ENCODE data around the gene STK10. TPM values are rescaled to one million over a fixed set of nuclear protein-coding genes. Genes with fewer than 3 reads are reported as not detected.

STK10 gene
- polyA plus RNA-seq, 3 donors = 13.3 to 15.9 (median 15.6) TPM

GRCh38 chr5:172063463-172064235, 124.4 kb downstream of the STK10 start:
- DNase-seq (ENCODE audit: low read depth in 3 of 3, low spot score in 2 of 3) = no peak

DNA sequence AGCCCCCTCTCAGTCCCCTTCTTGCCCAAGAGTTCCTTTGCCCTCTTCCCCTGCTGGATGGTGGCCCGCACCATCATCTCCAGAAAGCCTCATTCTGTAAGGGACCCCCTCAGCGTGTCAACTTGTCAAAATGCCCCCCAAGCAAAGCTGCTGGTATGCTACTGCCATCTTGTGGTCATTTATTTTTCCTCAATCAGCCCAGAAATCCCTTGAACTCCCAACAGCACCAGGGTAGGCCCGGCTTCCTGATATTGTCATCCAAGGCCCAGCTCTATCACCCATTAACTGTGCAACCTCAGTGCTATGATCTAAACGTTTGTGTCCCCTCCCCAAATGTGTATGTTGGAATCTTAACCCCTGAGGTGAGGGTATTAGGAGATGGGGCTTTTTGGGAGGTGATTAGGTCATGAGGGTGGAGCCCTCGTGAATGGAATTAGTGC, 128.3 kb downstream of the STK10 start:
- DNase-seq (ENCODE audit: low read depth in 3 of 3, low spot score in 2 of 3) = no peak

DNA sequence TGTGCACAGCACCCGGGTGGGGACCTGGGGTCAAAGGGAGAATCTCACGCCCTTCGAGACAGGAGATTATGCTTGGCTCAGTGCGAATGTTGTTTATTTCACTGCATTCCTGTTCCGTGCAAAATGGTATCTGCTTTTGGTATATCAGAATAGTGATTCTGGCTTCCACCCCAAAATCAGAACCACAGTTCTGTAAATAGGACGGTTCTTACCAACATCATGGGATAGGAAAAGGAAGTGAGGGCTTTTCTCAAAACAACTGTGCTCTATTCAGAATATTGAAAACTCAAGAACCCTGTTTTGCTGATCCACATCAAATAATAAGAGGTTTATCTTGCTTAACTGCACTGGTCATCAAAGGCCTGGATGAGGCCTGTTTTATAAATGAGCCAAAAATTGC, 129.9 kb downstream of the STK10 start:
- no peak for DNase-seq (ENCODE audit: low read depth in 3 of 3, low spot score in 2 of 3)

- DNase-seq (ENCODE audit: low read depth in 3 of 3, low spot score in 2 of 3) = no peak
Observed at GRCh38 chr5:172055996-172056395, 132.0 kb downstream of the STK10 start.

DNA sequence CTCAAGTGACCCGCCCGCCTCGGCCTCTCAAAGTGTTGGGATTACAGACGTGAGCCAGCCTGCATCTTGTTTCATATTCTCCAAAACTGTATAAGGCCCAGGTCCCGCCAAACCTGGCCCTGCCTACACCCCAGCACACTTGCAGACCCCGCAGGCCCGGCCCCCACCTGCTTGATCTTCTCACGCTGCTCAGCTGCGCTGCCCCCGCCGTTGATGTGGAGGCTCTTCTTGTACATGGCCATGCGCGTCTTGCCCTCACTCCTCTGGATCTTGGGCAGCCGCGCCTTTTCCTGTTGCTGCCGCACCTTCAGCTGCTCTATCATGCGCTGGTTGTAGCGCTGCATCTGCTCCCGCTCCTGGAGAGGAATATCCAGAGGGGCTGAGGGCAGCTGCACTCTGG, 132.6 kb downstream of the STK10 start:
- DNase-seq (ENCODE audit: low read depth in 3 of 3, low spot score in 2 of 3) = no peak

GRCh38 chr5:172054611-172055153, 133.3 kb downstream of the STK10 start:
- DNase-seq (ENCODE audit: low read depth in 3 of 3, low spot score in 2 of 3) = no peak

DNA sequence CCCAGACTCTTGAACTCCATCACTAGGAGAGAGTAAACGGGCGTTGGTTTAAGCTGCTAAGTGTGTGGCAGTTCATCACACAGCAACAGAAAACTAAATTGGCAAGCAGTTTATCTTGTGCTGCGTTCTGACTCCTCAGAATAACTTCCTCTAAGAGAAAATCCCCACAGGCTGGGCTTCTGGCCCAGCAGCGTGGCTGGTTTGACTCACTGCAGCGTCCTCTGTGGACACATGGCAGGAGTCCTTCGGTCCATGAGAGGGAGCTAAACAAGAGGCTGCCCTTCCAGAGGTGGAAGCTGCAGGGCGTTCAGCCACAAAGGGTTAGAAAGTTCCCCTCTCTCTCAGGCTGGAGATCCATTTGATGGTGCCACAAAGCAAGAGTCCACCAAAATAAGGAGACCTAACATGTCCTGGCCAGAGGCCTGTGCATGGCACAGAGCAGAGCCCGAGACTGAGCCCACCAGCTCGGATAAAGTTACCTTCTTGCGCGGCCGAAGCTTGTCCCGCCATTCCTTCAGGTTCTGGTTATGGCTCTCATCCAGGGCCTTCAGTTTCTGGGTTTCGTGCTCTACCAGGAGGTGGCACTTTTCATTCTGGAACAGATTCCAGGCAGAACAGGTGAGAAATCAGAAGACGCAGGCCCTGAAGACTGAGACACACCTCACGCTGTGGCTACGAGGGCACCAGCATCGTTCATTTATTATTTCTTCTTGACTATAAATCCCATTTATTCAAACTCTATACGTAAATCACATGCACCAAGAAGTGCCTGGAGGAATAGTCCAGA, 135.4 kb downstream of the STK10 start:
- no peak for DNase-seq (ENCODE audit: low read depth in 3 of 3, low spot score in 2 of 3)

GRCh38 chr5:172051643-172052339, 136.2 kb downstream of the STK10 start:
- no peak for DNase-seq (ENCODE audit: low read depth in 3 of 3, low spot score in 2 of 3)

DNA sequence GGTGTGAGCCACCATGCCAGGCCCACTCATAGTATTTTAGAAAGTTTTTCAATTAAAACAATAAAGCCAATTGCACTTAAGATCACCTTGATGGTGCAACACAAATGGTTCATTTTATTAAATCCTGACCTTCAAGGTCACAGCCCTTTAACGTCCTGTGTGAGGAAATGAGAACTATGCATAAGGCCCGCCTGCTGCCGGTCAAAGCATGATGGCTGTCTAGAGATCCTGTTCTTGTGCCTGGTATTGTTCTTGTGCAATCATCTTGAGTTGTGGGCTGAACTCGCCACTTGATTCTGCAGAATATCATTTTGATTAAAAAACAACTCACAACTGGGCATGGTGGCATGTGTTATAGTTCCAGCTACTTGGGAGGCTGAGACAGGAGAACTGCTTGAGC, 137.9 kb downstream of the STK10 start:
- no peak for DNase-seq (ENCODE audit: low read depth in 3 of 3, low spot score in 2 of 3)

DNA sequence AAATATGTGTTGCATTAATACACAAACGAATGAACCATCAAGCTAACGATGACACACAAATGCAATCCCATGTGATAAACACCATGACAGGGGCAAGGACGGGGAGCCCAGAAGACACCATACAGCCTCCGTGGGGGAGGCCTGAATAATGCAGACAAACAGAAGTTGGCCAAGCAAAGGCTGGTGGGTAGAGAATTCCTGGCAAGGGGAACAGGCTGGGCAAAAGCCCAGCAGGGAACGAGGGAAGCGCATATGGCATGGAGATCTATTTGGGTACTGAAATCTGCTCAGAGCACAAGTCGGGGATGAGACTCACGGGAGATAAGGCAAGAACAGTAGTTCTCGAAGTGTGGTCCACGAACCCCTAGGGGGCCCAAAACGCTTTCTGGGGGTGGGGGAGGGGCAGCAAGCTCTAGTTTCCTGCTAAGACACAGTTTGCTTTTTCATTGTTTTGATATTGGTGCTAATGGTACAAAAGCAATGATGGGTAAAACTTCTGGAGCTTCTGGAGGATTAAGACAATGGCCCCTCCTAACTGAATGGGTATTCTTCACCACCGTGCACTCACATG, 138.7 kb downstream of the STK10 start:
- no peak for DNase-seq (ENCODE audit: low read depth in 3 of 3, low spot score in 2 of 3)

- DNase-seq (ENCODE audit: low read depth in 3 of 3, low spot score in 2 of 3) = no peak
Observed at GRCh38 chr5:172048539-172049101, 139.4 kb downstream of the STK10 start.

- no peak for DNase-seq (ENCODE audit: low read depth in 3 of 3, low spot score in 2 of 3)
Observed at GRCh38 chr5:172048170-172048422, 139.9 kb downstream of the STK10 start.

DNA sequence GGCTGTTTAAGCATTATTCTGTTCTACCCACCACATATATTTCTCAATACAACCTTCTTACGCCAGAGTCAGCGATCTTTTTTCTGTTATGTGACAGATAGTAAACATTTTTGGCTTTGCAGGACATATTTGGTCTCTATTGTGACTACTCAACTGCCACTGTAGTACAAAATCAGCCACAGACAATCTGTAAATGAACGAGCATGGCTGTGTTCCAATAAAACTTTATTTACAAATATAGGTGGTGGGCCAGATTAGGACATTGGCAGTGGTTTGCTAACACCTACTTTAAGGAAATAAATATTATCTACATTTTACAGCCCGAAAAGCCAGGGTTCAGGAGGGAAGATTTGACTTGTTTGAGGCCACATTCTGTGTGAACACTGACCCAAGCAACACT, 141.4 kb downstream of the STK10 start:
- DNase-seq (ENCODE audit: low read depth in 3 of 3, low spot score in 2 of 3) = no peak

GRCh38 chr5:172045315-172045632, 142.8 kb downstream of the STK10 start:
- DNase-seq (ENCODE audit: low read depth in 3 of 3, low spot score in 2 of 3) = no peak

DNA sequence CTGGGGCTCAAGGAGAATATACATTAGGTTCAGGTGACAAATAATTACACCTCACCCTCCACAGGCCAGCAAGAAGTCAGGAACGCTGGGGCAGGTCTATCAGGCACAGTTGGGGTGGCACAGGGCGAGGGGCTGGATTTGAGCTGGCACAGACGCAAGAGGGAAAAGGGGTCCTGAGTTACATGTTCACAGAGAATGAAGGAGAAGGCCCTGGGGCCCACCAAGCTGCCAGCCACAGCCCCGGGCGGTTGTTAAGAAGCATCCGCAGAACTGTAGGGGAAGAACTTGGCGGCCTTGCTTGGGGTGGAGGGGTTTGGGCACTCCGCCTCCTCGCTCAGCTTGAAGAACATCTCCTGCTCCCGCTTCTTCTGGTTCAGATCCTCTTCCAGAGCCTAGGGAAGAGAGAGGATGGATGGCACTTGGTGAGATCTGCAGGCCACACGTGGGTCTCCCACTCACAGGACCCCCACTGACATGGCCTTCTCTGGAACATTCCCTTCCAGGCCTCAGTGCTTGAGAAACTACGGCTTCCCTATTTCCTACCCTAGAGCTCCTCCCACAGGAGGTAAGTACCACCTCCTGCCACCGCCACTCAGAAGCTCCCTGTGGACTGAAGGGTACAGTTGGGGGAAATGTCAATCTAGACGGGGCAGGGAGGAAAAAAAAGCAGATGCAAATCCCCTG, 143.3 kb downstream of the STK10 start:
- no peak for DNase-seq (ENCODE audit: low read depth in 3 of 3, low spot score in 2 of 3)

DNA sequence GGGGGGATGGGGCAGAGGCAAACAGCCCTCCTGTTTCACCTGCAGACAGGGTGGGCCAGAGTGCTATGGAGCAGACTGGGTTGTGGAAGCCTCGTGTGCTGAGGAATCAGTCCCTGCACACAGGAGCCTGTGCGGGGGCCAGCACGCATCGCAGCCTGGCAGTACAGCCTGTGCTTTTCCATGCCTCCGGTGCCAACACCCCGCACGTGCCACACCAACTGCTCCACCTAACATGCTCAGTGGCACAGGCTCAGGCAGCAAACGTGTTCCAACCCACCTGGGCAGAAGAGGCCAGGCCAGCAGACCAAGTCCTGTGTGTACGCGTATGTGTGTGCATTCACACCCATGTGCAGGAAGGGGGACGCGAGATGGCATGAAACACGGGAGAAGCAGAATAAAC, 144.2 kb downstream of the STK10 start:
- DNase-seq (ENCODE audit: low read depth in 3 of 3, low spot score in 2 of 3) = no peak

DNA sequence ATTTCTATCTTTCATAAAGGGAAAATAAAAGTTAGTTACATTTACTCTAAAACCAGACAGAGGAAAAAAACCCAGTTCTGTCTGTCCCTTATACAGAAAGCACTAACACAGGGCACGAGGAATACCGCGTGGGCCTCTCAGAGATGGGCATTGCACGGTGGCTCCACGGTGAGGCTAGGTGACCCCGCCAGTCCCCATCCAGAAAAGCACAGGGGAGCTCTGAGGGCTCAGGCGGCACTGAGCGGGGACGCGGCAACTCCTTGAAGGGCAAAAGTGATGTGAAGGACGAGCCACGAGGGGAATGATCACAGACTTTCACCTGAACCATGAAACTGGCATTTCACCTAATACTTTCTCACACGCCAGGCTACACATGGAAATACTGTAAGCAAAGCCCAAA, 145.8 kb downstream of the STK10 start:
- no peak for DNase-seq (ENCODE audit: low read depth in 3 of 3, low spot score in 2 of 3)

GRCh38 chr5:172038167-172038566, 149.9 kb downstream of the STK10 start:
- DNase-seq (ENCODE audit: low read depth in 3 of 3, low spot score in 2 of 3) = no peak

GRCh38 chr5:172035049-172035448, 153.0 kb downstream of the STK10 start:
- DNase-seq (ENCODE audit: low read depth in 3 of 3, low spot score in 2 of 3) = no peak

- DNase-seq (ENCODE audit: low read depth in 3 of 3, low spot score in 2 of 3) = no peak
Observed at GRCh38 chr5:172031894-172032461, 156.0 kb downstream of the STK10 start.
